Prostate gland (tissue), 2 donors: ENCODE results near the gene LRP4. TPM values are rescaled to one million over a fixed set of nuclear protein-coding genes. Genes with fewer than 3 reads are reported as not detected.

Source experiments
- DNase-seq: peaks from one replicate; pipeline ENCODE4 v3.0.0-alpha.2; 2019; ENCODE audit warnings: low spot score
- H3K27ac ChIP-seq, 2 donors: fragments of 200-600 bp; sonication (generic); 2 replicates each; pipeline ENCODE4 v1.5.1; 2017 to 2019
- H3K27me3 ChIP-seq: fragments of 200-600 bp; sonication (generic); replicated peaks from 2 replicates; pipeline ENCODE4 v1.5.1; 2019; ENCODE audit not compliant: insufficient read depth
- H3K36me3 ChIP-seq, 2 donors: fragments of 200-600 bp; sonication (generic); 1 replicate in 1 of 2; 2 replicates in 1 of 2; pipeline versions ENCODE4 v1.5.1 to v1.8.1; 2017 to 2019
- H3K4me1 ChIP-seq: fragments of 200-600 bp; sonication (generic); replicated peaks from 2 replicates; pipeline ENCODE4 v1.5.1; 2019
- H3K4me3 ChIP-seq, 2 donors: fragments of 200-600 bp; sonication (generic); 2 replicates each; pipeline ENCODE4 v1.5.1; 2017 to 2019
- H3K9me3 ChIP-seq: fragments of 200-600 bp; sonication (generic); 2 replicates; pipeline ENCODE4 v1.5.1; 2017
- POLR2A ChIP-seq: fragments of 450-650 bp; IDR thresholded peaks from one replicate; pipeline ENCODE4 v1.6.1; 2016; ENCODE audit warnings: antibody characterized with exemption, mild to moderate bottlenecking
- POLR2AphosphoS5 ChIP-seq: sonication (generic); formaldehyde crosslinking; IDR thresholded peaks from one replicate; pipeline ENCODE4 v1.6.1; 2017; ENCODE audit warnings: antibody characterized with exemption
- WGBS: methylation state at CpG from one replicate; pipeline ENCODE4 v1.1.5; 2018; 5-methylcytosine and 5-hydroxymethylcytosine counted together
- intact Hi-C: fragments of 100-400 bp; cut with DNase I; formaldehyde crosslinking; loops from one replicate; pipeline ENCODE4 v1.14.2; 2022
- total RNA-seq, 2 donors: library from RNA; depleted of rRNA; stranded (reverse); fragments of >200 nt; gene quantifications; one replicate each; pipeline ENCODE4 v1.1.0, GENCODE V29; 2016
- TF ChIP-seq, protein P1 (sequence below), 4 experiments: fragments of 200-600 bp in 2 of 4; fragments of 450-650 bp in 2 of 4; sonication (generic) in 2 of 4; IDR thresholded peaks; 1 replicate in 3 of 4; 2 replicates in 1 of 4; pipeline ENCODE4 v1.5.1; 2016 to 2019; ENCODE audit warnings: antibody characterized with exemption in 4 of 4, mild to moderate bottlenecking in 2 of 4, moderate library complexity in 2 of 4

The LRP4 gene
- total RNA-seq, 2 donors from 2014 or later = 8.6 to 10.8 TPM

DNA sequence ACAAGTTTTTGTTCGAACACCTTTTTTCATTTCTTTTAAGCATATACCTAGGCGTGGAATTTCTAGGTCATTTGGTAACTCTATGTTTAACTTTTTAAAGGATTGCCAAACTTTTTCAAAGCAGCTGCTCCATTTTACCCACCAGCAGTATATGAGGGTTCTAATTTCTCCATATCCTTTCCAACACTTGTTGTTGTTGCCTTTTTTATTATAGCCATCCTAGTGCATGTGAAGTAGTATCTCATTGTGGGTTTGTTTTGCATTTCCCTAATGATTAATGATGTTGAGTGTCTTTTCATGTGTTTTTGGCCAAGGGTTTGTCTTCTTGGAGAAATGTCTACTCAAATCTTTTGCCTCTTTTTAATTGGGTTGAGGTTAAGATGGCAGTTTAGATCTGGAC is 42.7 kb upstream of the LRP4 start:
- H3K4me1 ChIP-seq = no peaks in the 10 kb centered on the region
- no peak for DNase-seq
- TF ChIP-seq, protein P1, sequence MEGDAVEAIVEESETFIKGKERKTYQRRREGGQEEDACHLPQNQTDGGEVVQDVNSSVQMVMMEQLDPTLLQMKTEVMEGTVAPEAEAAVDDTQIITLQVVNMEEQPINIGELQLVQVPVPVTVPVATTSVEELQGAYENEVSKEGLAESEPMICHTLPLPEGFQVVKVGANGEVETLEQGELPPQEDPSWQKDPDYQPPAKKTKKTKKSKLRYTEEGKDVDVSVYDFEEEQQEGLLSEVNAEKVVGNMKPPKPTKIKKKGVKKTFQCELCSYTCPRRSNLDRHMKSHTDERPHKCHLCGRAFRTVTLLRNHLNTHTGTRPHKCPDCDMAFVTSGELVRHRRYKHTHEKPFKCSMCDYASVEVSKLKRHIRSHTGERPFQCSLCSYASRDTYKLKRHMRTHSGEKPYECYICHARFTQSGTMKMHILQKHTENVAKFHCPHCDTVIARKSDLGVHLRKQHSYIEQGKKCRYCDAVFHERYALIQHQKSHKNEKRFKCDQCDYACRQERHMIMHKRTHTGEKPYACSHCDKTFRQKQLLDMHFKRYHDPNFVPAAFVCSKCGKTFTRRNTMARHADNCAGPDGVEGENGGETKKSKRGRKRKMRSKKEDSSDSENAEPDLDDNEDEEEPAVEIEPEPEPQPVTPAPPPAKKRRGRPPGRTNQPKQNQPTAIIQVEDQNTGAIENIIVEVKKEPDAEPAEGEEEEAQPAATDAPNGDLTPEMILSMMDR (IDR thresholded peaks at IDR 0.05) = no peak
- TF ChIP-seq POLR2AphosphoS5 (no peak), POLR2A (no peak)
- H3K27ac ChIP-seq = no peak overlapping the region
- H3K27me3 ChIP-seq = no peaks in the 10 kb centered on the region
- H3K36me3 ChIP-seq = no peaks in the 10 kb centered on the region
- intact Hi-C loops = no loop called here
- WGBS = 95% methylated on average over 2 of the region's 2 CpGs
- H3K9me3 ChIP-seq = no peaks in the 10 kb centered on the region
- H3K4me3 ChIP-seq = no peak overlapping the region

DNA sequence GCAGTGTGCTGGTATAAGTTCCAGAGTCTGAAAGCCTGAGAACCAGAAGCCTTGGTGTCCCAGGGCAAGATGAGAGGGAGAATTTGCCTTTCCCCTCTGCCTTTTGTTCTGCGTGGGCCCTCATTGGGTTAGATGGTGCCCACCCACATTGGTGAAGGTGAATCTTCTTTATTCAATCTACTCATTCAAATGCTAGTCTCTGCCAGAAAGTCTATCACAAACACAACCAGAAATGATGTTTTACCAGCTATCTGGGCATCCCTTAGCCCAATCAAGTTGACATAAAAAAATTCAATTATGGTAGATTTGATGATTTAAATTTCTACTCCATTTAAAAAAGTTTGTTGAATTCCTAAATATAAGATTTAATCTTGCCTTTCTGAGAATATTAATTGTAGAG is 40.4 kb upstream of the LRP4 start:
- Histone ChIP-seq H3K36me3 (no peaks in the 10 kb centered on the region), H3K27me3 (no peaks in the 10 kb centered on the region), H3K4me3 (no peak overlapping the region), H3K9me3 (no peaks in the 10 kb centered on the region), H3K27ac (no peak overlapping the region), H3K4me1 (no peaks in the 10 kb centered on the region)
- no peak for DNase-seq
- intact Hi-C loops = no loop called here
- 100% methylated on average over 1 of the region's 1 CpG for WGBS
- TF ChIP-seq POLR2A = no peak
- TF ChIP-seq POLR2AphosphoS5 = no peak
- TF ChIP-seq, protein P1 (IDR thresholded peaks at IDR 0.05) = no peak

DNA sequence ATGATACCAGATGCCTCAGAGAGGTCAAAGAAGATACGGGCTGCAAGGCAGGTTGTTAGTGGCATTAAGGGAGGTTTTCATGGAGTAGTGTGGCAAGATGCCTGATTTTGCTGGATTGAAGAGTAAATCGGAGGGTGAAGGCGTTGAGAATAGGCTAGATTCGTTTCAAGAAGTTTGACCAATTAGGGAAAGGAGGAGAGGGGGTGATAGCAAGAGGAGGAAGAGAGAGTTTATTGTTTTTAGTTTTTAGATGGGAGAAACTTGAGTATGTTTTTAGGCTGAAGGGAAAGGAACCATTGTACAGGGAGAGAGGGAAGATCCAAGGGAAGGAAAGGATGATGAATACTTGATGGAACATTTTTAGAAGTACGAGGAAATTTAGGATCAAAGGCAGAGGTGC is 34.7 kb upstream of the LRP4 start:
- Histone ChIP-seq H3K27ac (no peak overlapping the region), H3K9me3 (no peaks in the 10 kb centered on the region), H3K36me3 (no peaks in the 10 kb centered on the region), H3K4me3 (no peak overlapping the region), H3K27me3 (no peaks in the 10 kb centered on the region), H3K4me1 (no peaks in the 10 kb centered on the region)
- TF ChIP-seq POLR2A = no peak
- no peak for TF ChIP-seq POLR2AphosphoS5
- TF ChIP-seq, protein P1 (IDR thresholded peaks at IDR 0.05) = no peak
- intact Hi-C loops = no loop called here
- WGBS = 92% methylated on average over 5 of the region's 5 CpGs
- no peak for DNase-seq

DNA sequence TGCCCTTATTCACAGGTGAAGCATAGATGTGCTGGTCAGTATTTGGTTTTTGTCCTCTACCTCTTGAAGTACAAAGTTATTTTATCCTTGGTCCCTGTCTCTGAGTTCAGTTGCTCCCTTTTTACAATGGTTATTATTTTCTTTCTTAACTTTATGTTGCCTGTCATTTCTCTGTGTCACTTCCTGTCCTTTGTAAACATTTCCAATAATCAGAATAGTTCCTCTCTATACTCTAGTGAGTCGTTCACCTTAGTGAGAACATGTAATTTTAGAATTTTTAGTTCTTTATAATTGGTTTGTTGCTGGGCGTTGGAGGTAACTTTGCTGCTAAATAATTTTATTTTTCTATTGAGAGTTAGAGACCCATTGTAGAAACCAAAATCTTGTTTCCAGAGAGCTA is 34.2 kb upstream of the LRP4 start:
- Histone ChIP-seq H3K9me3 (no peaks in the 10 kb centered on the region), H3K4me1 (no peaks in the 10 kb centered on the region), H3K4me3 (no peak overlapping the region), H3K36me3 (no peaks in the 10 kb centered on the region), H3K27ac (no peak overlapping the region), H3K27me3 (no peaks in the 10 kb centered on the region)
- intact Hi-C loops = no loop called here
- DNase-seq = no peak
- WGBS = 76% methylated on average over 2 of the region's 2 CpGs
- TF ChIP-seq, protein P1 (IDR thresholded peaks at IDR 0.05) = no peak
- no peak for TF ChIP-seq POLR2AphosphoS5
- TF ChIP-seq POLR2A = no peak

DNA sequence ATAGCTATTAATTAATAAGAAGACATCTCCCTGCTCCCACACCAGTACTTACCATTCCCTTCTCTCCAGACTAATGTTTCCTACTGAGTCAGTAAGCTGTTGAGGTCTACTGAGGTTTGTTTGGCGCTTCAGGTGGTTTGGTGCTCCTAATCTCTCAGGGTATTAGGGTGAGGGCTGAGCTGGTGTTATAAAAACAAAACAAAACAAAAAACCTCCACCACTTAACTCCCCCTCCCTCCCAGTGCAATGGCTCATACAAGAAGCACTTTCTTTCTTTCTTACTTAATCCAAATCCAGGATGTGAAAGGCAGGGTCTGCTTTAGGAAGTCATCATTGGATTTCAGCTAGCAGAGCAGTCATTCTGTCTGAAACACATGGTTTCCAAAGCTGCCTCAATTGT is 33.5 kb upstream of the LRP4 start:
- 93% methylated on average over 1 of the region's 1 CpG for WGBS
- H3K9me3 ChIP-seq = no peaks in the 10 kb centered on the region
- H3K36me3 ChIP-seq = no peaks in the 10 kb centered on the region
- intact Hi-C loops = no loop called here
- DNase-seq = no peak
- H3K27ac ChIP-seq = no peak overlapping the region
- no peak overlapping the region for H3K4me3 ChIP-seq
- H3K4me1 ChIP-seq = no peaks in the 10 kb centered on the region
- TF ChIP-seq POLR2AphosphoS5 (no peak), POLR2A (no peak)
- TF ChIP-seq, protein P1 (IDR thresholded peaks at IDR 0.05) = no peak
- no peaks in the 10 kb centered on the region for H3K27me3 ChIP-seq
